Neuronal stem cell (in vitro differentiated cells): ENCODE data around the gene PRPF18.

Experiments used
- DNase-seq: peaks from one replicate; pipeline ENCODE4 v3.0.0-alpha.2; 2013; ENCODE audit warnings: low spot score
- H2AFZ ChIP-seq: one replicate; pipeline ENCODE4 v1.6.1; 2013; ENCODE audit warnings: mild to moderate bottlenecking, low read length, inconsistent platforms
- H2AK5ac ChIP-seq: 2 replicates; pipeline ENCODE4 v1.6.1; 2013; ENCODE audit warnings: low read depth, mild to moderate bottlenecking, inconsistent platforms, low read length, moderate library complexity, mixed read lengths
- H2BK120ac ChIP-seq: 2 replicates; pipeline ENCODE4 v1.6.1; 2013; ENCODE audit warnings: low read depth, mild to moderate bottlenecking, inconsistent platforms, low read length, moderate library complexity, mixed read lengths
- H2BK12ac ChIP-seq: one replicate; pipeline ENCODE4 v1.6.1; 2013; ENCODE audit warnings: low read length, inconsistent platforms
- H2BK15ac ChIP-seq: 2 replicates; pipeline ENCODE4 v1.6.1; 2013; ENCODE audit warnings: mild to moderate bottlenecking, low read length, inconsistent platforms, mixed read lengths
- H2BK5ac ChIP-seq: one replicate; pipeline ENCODE4 v1.6.1; 2013; ENCODE audit warnings: inconsistent platforms, mild to moderate bottlenecking, low read length, moderate library complexity
- H3K14ac ChIP-seq: one replicate; pipeline ENCODE4 v1.6.1; 2013; ENCODE audit warnings: low read length, inconsistent platforms
- H3K18ac ChIP-seq: 2 replicates; pipeline ENCODE4 v1.6.1; 2013; ENCODE audit warnings: low read length, inconsistent platforms
- H3K23ac ChIP-seq: 2 replicates; pipeline ENCODE4 v1.6.1; 2013; ENCODE audit warnings: low read depth, mild to moderate bottlenecking, mixed read lengths, low read length, inconsistent platforms; ENCODE audit not compliant: poor library complexity
- H3K27ac ChIP-seq: replicated peaks from 3 replicates; pipeline ENCODE4 v1.5.1; 2013; ENCODE audit warnings: low read length, inconsistent platforms
- H3K27me3 ChIP-seq, 3 experiments: 2 replicates each; pipeline ENCODE4 v1.6.1; 2013; ENCODE audit warnings: low read length in 3 of 3, mild to moderate bottlenecking in 2 of 3, inconsistent platforms in 1 of 3, low read depth in 1 of 3, mixed read lengths in 1 of 3, moderate library complexity in 1 of 3; ENCODE audit not compliant: control insufficient read depth in 3 of 3, insufficient read depth in 3 of 3
- H3K36me3 ChIP-seq, 2 donors: replicated peaks in 1 of 2; 2 replicates each; pipeline ENCODE4 v1.6.1; 2013; ENCODE audit warnings: low read length in 2 of 2; ENCODE audit not compliant: control insufficient read depth in 2 of 2, insufficient read depth in 2 of 2
- H3K4ac ChIP-seq: 2 replicates; pipeline ENCODE4 v1.6.1; 2013; ENCODE audit warnings: inconsistent platforms, mild to moderate bottlenecking, low read length, moderate library complexity
- H3K4me1 ChIP-seq, 2 donors: 1 replicate in 1 of 2; 2 replicates in 1 of 2; pipeline ENCODE4 v1.6.1; 2013; ENCODE audit warnings: low read length in 2 of 2, low read depth in 1 of 2; ENCODE audit not compliant: control insufficient read depth in 2 of 2, insufficient read depth in 1 of 2
- H3K4me2 ChIP-seq: one replicate; pipeline ENCODE4 v1.6.1; 2013; ENCODE audit warnings: mild to moderate bottlenecking, low read length, inconsistent platforms; ENCODE audit not compliant: insufficient read depth, poor library complexity, severe bottlenecking
- H3K4me3 ChIP-seq, 2 donors: 2 replicates each; pipeline ENCODE4 v1.5.1; 2013; ENCODE audit warnings: low read length in 2 of 2, mild to moderate bottlenecking in 2 of 2, inconsistent platforms in 1 of 2, moderate library complexity in 1 of 2
- H3K79me1 ChIP-seq: one replicate; pipeline ENCODE4 v1.6.1; 2013; ENCODE audit warnings: low read depth, mild to moderate bottlenecking, inconsistent platforms, low read length, moderate library complexity
- H3K9ac ChIP-seq: one replicate; pipeline ENCODE4 v1.6.1; 2013; ENCODE audit warnings: mild to moderate bottlenecking, low read depth, low read length, inconsistent platforms; ENCODE audit not compliant: poor library complexity
- H3K9me3 ChIP-seq, 2 donors: replicated peaks in 1 of 2; 2 replicates each; pipeline versions ENCODE3 to v1.6.1; 2013; ENCODE audit warnings: low read length in 2 of 2, mild to moderate bottlenecking in 2 of 2, inconsistent platforms in 1 of 2, low read depth in 1 of 2, mixed read lengths in 1 of 2, moderate library complexity in 1 of 2; ENCODE audit not compliant: control insufficient read depth in 2 of 2, insufficient read depth in 1 of 2
- H4K8ac ChIP-seq: one replicate; pipeline ENCODE4 v1.6.1; 2013; ENCODE audit warnings: low read depth, mild to moderate bottlenecking, inconsistent platforms, low read length, moderate library complexity
- H4K91ac ChIP-seq: one replicate; pipeline ENCODE4 v1.6.1; 2013; ENCODE audit warnings: low read length, low read depth, mild to moderate bottlenecking, inconsistent platforms; ENCODE audit not compliant: poor library complexity
- WGBS, 2 donors: extraction: QIAGEN DNeasy Blood & Tissue Kit; methylation state at CpG; one replicate each; pipeline ENCODE4 v1.1.7; 2013; ENCODE audit warnings: missing lambda C conversion rate in 2 of 2, mixed read lengths in 1 of 2; ENCODE audit not compliant: insufficient read length in 2 of 2, insufficient replicate concordance in 1 of 2; ENCODE audit errors: extremely low coverage in 2 of 2; 5-methylcytosine and 5-hydroxymethylcytosine counted together

The PRPF18 gene

DNA sequence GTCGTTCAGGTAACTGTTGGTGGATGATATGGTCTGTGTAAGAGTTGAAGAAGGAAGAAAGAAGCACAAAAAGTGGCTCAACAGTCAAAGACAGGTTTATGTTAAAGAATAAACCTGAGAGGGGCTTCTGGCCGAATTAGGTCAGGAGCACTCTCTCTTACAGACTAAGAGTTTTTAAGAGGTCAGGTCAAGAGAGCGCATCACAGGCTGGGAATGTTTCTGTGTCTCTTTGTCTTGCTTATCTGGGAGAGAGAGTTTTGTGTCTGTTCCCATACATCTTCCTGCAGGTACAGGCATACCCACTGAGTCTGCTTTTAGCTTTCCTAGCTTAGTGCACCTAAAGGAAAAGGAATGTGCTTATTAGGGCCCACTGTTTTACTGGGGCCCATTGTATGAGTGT is 22.2 kb upstream of the PRPF18 start:
- DNase-seq = no peak

DNA sequence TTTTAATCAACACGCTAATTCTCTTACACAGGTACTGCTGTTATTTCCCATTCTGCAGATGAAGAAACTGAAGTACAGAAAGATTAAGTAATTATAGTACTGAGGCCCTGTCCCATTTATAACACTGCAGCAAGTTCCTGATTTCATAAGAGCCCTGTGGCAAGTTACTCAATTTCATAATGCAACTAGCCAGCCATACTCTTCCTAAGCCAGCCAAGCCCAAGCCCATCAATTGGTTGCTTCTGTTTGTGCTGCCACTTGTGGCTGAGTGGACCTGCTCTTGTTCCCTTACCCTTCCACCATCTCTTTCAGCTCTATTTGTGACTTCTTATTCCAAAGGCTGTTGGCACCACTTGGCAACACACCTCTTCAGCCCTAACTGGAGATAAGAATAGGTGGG is 19.7 kb upstream of the PRPF18 start:
- Histone ChIP-seq H2AK5ac (no peak overlapping the region), H3K4me1 (no peaks in the 10 kb centered on the region), H3K4me2 (no peak overlapping the region), H3K23ac (no peak overlapping the region), H3K9ac (no peak overlapping the region), H3K4me3 (no peak overlapping the region), H2AFZ (no peak overlapping the region), H4K8ac (no peak overlapping the region), H3K4ac (no peak overlapping the region), H2BK15ac (no peak overlapping the region), H3K14ac (no peak overlapping the region), H2BK120ac (no peak overlapping the region), H3K18ac (no peak overlapping the region), H3K27ac (no peak overlapping the region), H2BK12ac (no peak overlapping the region), H4K91ac (no peak overlapping the region), H3K36me3 (no peaks in the 10 kb centered on the region), H3K27me3 (peaks cover 0 to 2% (median 0%) of the 10 kb centered on the region in 3 experiments), H3K79me1 (no peaks in the 10 kb centered on the region), H3K9me3 (peaks cover 7 to 8% of the 10 kb centered on the region in 2 donors), H2BK5ac (no peak overlapping the region)
- DNase-seq = no peak
- WGBS, 2 donors = no CpG with 5 or more reads among the region's 1 CpG

More for the DNA sequence above, 22.2 kb upstream of the PRPF18 start:
- Histone ChIP-seq H3K27ac (no peak overlapping the region), H2BK5ac (no peak overlapping the region), H3K14ac (no peak overlapping the region), H3K4ac (no peak overlapping the region), H4K91ac (no peak overlapping the region), H3K36me3 (no peaks in the 10 kb centered on the region), H3K9ac (no peak overlapping the region), H2BK15ac (no peak overlapping the region), H4K8ac (no peak overlapping the region), H3K4me3 (no peak overlapping the region), H2AK5ac (no peak overlapping the region), H3K27me3 (peaks cover 0 to 2% (median 0%) of the 10 kb centered on the region in 3 experiments), H3K18ac (no peak overlapping the region), H2AFZ (no peak overlapping the region), H2BK120ac (no peak overlapping the region), H3K4me1 (no peaks in the 10 kb centered on the region), H2BK12ac (no peak overlapping the region), H3K9me3 (peaks cover 7 to 8% of the 10 kb centered on the region in 2 donors), H3K4me2 (no peak overlapping the region), H3K79me1 (no peaks in the 10 kb centered on the region), H3K23ac (no peak overlapping the region)
- WGBS, 2 donors = no CpG with 5 or more reads among the region's 3 CpGs

DNA sequence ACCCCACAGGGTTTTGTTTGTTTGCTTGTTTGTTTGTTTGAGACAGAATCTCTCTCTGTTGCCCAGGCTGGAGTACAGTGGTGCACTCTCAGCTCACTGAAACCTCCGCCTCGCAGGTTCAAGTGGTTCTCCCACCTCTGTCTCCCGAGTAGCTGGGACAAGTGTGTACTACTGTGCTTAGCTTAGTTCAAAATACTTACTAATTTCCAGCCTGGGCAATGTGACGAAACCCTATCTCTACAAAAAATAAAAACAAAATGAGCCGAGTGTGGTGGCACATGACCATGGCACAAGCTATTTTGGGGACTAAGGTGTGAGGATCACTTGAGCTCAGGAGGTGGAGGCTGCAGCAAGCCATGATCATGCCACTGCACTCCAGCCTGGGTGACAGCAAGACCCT is 15.2 kb upstream of the PRPF18 start:
- H3K27me3 ChIP-seq = peaks cover 0 to 2% (median 0%) of the 10 kb centered on the region in 3 experiments
- no peak overlapping the region for H3K27ac ChIP-seq
- H3K36me3 ChIP-seq = no peaks in the 10 kb centered on the region
- no peak overlapping the region for H3K9ac ChIP-seq
- no peak for DNase-seq
- no CpG with 5 or more reads among the region's 5 CpGs for WGBS, 2 donors
- no peak overlapping the region for H4K8ac ChIP-seq
- no peak overlapping the region for H3K4me2 ChIP-seq
- no peak overlapping the region for H2BK12ac ChIP-seq
- H2BK5ac ChIP-seq = no peak overlapping the region
- H2BK120ac ChIP-seq = no peak overlapping the region
- H3K14ac ChIP-seq = no peak overlapping the region
- no peak overlapping the region for H4K91ac ChIP-seq
- H2AFZ ChIP-seq = no peak overlapping the region
- no peak overlapping the region for H3K4me3 ChIP-seq
- H3K9me3 ChIP-seq = no peaks in the 10 kb centered on the region
- H2BK15ac ChIP-seq = no peak overlapping the region
- no peaks in the 10 kb centered on the region for H3K4me1 ChIP-seq
- H3K79me1 ChIP-seq = no peaks in the 10 kb centered on the region
- H3K18ac ChIP-seq = no peak overlapping the region
- no peak overlapping the region for H3K23ac ChIP-seq
- H2AK5ac ChIP-seq = no peak overlapping the region
- no peak overlapping the region for H3K4ac ChIP-seq

DNA sequence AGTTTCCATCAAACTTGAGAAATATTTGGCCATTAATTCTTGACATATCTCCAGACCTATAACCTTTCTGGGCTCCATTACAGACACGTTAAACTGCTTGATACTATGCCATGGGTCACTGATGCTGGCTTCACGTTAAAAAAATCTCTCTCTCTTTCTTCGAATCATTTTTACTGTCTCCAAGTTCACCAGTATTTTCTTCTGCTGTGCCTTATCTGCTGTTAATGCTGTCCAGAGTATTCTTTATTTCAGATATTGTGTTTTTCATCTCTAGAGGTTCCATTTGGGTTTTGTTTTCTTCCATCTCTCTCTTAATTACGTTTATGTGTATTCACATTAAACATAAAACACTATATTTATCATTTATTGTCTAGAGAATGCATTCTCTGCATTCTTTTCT is 12.8 kb upstream of the PRPF18 start:
- H4K91ac ChIP-seq = no peak overlapping the region

More for the DNA sequence above, 12.8 kb upstream of the PRPF18 start:
- Histone ChIP-seq H3K9ac (no peak overlapping the region), H2AFZ (no peak overlapping the region), H2BK15ac (no peak overlapping the region), H4K8ac (no peak overlapping the region), H3K79me1 (no peaks in the 10 kb centered on the region), H3K4me2 (no peak overlapping the region), H3K4me3 (no peak overlapping the region), H3K36me3 (no peaks in the 10 kb centered on the region), H3K27me3 (peaks cover 0 to 2% (median 0%) of the 10 kb centered on the region in 3 experiments), H3K14ac (no peak overlapping the region), H3K4me1 (no peaks in the 10 kb centered on the region), H2BK120ac (no peak overlapping the region), H3K23ac (no peak overlapping the region), H3K9me3 (no peaks in the 10 kb centered on the region), H3K27ac (no peak overlapping the region), H2BK5ac (no peak overlapping the region), H3K4ac (no peak overlapping the region), H3K18ac (no peak overlapping the region), H2BK12ac (no peak overlapping the region), H2AK5ac (no peak overlapping the region)
- no CpG with 5 or more reads among the region's 4 CpGs for WGBS, 2 donors
- DNase-seq = no peak
